ENCODE data around the gene ANKFY1. TPM values are rescaled to one million over a fixed set of nuclear protein-coding genes. Genes with fewer than 3 reads are reported as not detected.
A peak's percentile ranks its signal among the peaks of the same experiment; 100 is the strongest.

ANKFY1 gene
- total and polyA plus RNA-seq, 9 of the 15 experiments (the other 6 are each of a cell fraction or from before 2014, with no cell fraction given) = 4.3 to 25.6 (median 12.2) TPM

- Histone ChIP-seq H3K9me3 (replicated peaks; ENCODE audit: control insufficient read depth, insufficient read depth, low read depth, low read length) (no peaks in the 10 kb centered on the region), H3K4me1 (replicated peaks in 1 of 2; ENCODE audit: control insufficient read depth in 2 of 2, insufficient read depth in 2 of 2, low read length in 2 of 2) (peaks cover 14 to 26% of the 10 kb centered on the region in 2 experiments; a peak in 4 of 5 replicates), H3K4me3 (no peak overlapping the region), H3K9me1 (ENCODE audit: control insufficient read depth, insufficient read depth, low read length) (no peaks in the 10 kb centered on the region), H4K20me1 (replicated peaks; ENCODE audit: control insufficient read depth, insufficient read depth, low read length) (no peaks in the 10 kb centered on the region), H3K4me2 (ENCODE audit: insufficient read depth, low read length) (no peak overlapping the region), H3K36me3 (ENCODE audit: control insufficient read depth, insufficient read depth, low read length) (no peaks in the 10 kb centered on the region), H3K27me3 (ENCODE audit: control insufficient read depth in 2 of 2, insufficient read depth in 2 of 2, low read length in 2 of 2) (no peaks in the 10 kb centered on the region), H3K79me2 (ENCODE audit: control insufficient read depth, insufficient read depth, low read length) (no peaks in the 10 kb centered on the region), H3K9ac (ENCODE audit: insufficient read depth in 1 of 2, low read depth in 2 of 2, low read length in 2 of 2) (no peak overlapping the region), H2AFZ (ENCODE audit: low read depth, low read length) (no peak overlapping the region), H3K27ac (ENCODE audit: extremely low read depth, low read depth, low read length) (no peak overlapping the region)
- no peak for FAIRE-seq
- no TSS peak for BruUV-seq (replicated peaks)
- no peak for ATAC-seq
- in situ Hi-C loops (cut with MboI) = no loop called here
- TF ChIP-seq E2F3 (CRISPR knock-in tag; IDR thresholded peaks at IDR 0.05) (no peak), ZNF316 (IDR thresholded peaks at IDR 0.05) (0 out of 2 replicates have a peak, but pooled peaks have one; percentile 4), MAFK (IDR thresholded peaks at IDR 0.05; ENCODE audit: low read length) (no peak)
- TF ChIP-seq, protein P1, sequence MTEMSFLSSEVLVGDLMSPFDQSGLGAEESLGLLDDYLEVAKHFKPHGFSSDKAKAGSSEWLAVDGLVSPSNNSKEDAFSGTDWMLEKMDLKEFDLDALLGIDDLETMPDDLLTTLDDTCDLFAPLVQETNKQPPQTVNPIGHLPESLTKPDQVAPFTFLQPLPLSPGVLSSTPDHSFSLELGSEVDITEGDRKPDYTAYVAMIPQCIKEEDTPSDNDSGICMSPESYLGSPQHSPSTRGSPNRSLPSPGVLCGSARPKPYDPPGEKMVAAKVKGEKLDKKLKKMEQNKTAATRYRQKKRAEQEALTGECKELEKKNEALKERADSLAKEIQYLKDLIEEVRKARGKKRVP (CRISPR knock-in tag; IDR thresholded peaks at IDR 0.05) = no peak
- 97% methylated on average over 9 of the region's 15 CpGs for WGBS (ENCODE audit: insufficient coverage, low coverage, missing lambda C conversion rate)
- DNase-seq (ENCODE audit: extremely low read depth in 1 of 4, low spot score in 3 of 4) = no peak
- intact Hi-C loops (cut with micrococcal nuclease) = no loop called here
- ChIA-PET POLR2A (interaction anchor here (0.6 to 1.0 kb wide), 4 partner anchors 8 to 221 kb away, joined by 3 to 4 read pairs (median 3); no protein-coding TSS in a partner anchor), CTCF (ENCODE audit: low intra/inter-chr PET ratio) (no interaction called here)
These were observed 104.0 kb downstream of the ANKFY1 start for GRCh38 chr17:4159761-4160160.

DNA sequence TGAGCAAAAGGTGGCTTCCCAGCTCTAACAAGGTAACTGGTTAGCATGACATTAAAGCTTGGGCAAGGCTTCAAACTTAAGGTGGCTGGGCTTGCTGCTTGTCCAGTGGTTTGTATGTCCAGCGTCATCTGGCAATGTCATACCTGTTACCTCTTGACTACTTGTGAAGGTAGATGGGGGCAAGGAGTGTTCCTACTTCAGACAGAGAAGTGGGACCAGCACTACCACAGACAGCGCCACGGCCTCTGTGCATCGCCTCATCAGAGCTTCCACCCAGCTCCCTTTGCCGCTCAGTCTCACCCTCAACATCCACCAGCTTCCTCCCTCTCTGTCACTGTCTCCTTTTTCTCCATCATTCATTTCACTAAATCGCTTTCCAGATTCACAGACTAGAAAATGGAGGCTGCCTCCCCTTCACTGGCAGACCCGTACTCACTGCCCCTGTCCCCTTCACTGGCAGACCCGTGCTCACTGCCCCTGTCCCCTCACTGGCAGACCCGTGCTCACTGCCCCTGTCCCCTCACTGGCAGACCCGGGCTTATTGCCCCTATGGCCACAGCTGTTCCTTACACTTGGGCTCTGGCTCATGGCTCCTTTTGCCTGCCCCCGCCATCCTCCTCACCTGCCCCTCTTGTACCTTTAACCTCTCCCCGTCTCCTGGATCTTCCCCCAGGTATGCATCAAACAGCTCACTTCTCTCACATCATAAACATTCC is 106.0 kb downstream of the ANKFY1 start:
- ChIA-PET CTCF (ENCODE audit: low intra/inter-chr PET ratio) (no interaction called here), POLR2A (interaction anchor here (1.1 to 1.9 kb wide), 2 partner anchors 9 to 13 kb away, joined by 3 to 11 read pairs; partner anchors contain the start of genes CYB5D2 and ZZEF1)
- in situ Hi-C loops (cut with MboI) = no loop called here
- FAIRE-seq (no peak), ATAC-seq (no peak), DNase-seq (ENCODE audit: extremely low read depth in 1 of 4, low spot score in 3 of 4) (no peak)
- Histone ChIP-seq H3K9me1 (ENCODE audit: control insufficient read depth, insufficient read depth, low read length) (no peaks in the 10 kb centered on the region), H3K4me1 (replicated peaks in 1 of 2; ENCODE audit: control insufficient read depth in 2 of 2, insufficient read depth in 2 of 2, low read length in 2 of 2) (peaks cover 14 to 16% of the 10 kb centered on the region in 2 experiments; a peak in 4 of 5 replicates), H3K9ac (ENCODE audit: insufficient read depth in 1 of 2, low read depth in 2 of 2, low read length in 2 of 2) (no peak overlapping the region), H3K4me3 (no peak overlapping the region), H3K27ac (ENCODE audit: extremely low read depth, low read depth, low read length) (no peak overlapping the region), H4K20me1 (replicated peaks; ENCODE audit: control insufficient read depth, insufficient read depth, low read length) (no peaks in the 10 kb centered on the region), H3K4me2 (ENCODE audit: insufficient read depth, low read length) (no peak overlapping the region), H3K9me3 (replicated peaks; ENCODE audit: control insufficient read depth, insufficient read depth, low read depth, low read length) (no peaks in the 10 kb centered on the region), H3K36me3 (ENCODE audit: control insufficient read depth, insufficient read depth, low read length) (no peaks in the 10 kb centered on the region), H3K27me3 (ENCODE audit: control insufficient read depth in 2 of 2, insufficient read depth in 2 of 2, low read length in 2 of 2) (no peaks in the 10 kb centered on the region), H2AFZ (ENCODE audit: low read depth, low read length) (no peak overlapping the region), H3K79me2 (ENCODE audit: control insufficient read depth, insufficient read depth, low read length) (no peaks in the 10 kb centered on the region)
- 54% methylated on average over 11 of the region's 12 CpGs for WGBS (ENCODE audit: insufficient coverage, low coverage, missing lambda C conversion rate)
- no peak for TF ChIP-seq LCOR (CRISPR knock-in tag; IDR thresholded peaks at IDR 0.05)
- intact Hi-C loops (cut with micrococcal nuclease) = no loop called here
- no TSS peak for BruUV-seq (replicated peaks)

Measured in K562 (cell line).